Measurements from ENCODE around the gene EARS2. TPM values are rescaled to one million over a fixed set of nuclear protein-coding genes. Genes with fewer than 3 reads are reported as not detected.
"Not testable (repeated sequence)": the region's sequence is repeated elsewhere in the genome, so short reads cannot be mapped to it uniquely, and the experiment has no call there.

The EARS2 gene
- total and polyA plus RNA-seq, 4 donors = 4.8 to 14.9 (median 8.6) TPM

GRCh38 chr16:23557779-23558702, 891 bp upstream of the EARS2 start:
- Histone ChIP-seq H3K4me3 (ENCODE audit: low read length in 2 of 2) (peak overlapping the region; percentile 73 to 83), H3K36me3 (ENCODE audit: control insufficient read depth in 1 of 2, insufficient read depth in 2 of 2, low read length in 1 of 2) (peaks cover 0 to 6% of the 10 kb centered on the region in 2 donors), H3K4me1 (ENCODE audit: control insufficient read depth in 1 of 2, insufficient read depth in 2 of 2, low read length in 2 of 2) (peaks cover 0 to 2% of the 10 kb centered on the region in 2 donors), H3K27ac (ENCODE audit: low read depth in 1 of 2, low read length in 2 of 2) (peak overlapping the region; percentile 14 to 68), H3K27me3 (ENCODE audit: control insufficient read depth in 1 of 2, insufficient read depth in 2 of 2, low read length in 1 of 2) (no peaks in the 10 kb centered on the region), H3K9me3 (ENCODE audit: control insufficient read depth, low read length) (no peaks in the 10 kb centered on the region)
- ATAC-seq (ENCODE audit: low FRiP score) (no peak), DNase-seq (peak in 1 of 2 donors; percentile 62)
- intact Hi-C loops (cut with DNase I) = loop anchor here in 1 of 2 donors (5.0 kb wide), 3 partner anchors 39 to 106 kb away; partner anchors contain the start of genes COG7 and NDUFAB1
- 0 to 1% methylated on average over 51 to 60 of the region's 60 CpGs for WGBS, 2 donors

GRCh38 chr16:23554536-23554935, 2.6 kb downstream of the EARS2 start:
- intact Hi-C loops (cut with DNase I) = no loop called here
- 83 to 84% methylated on average over 3 of the region's 3 CpGs for WGBS, 2 donors
- H3K36me3 ChIP-seq (ENCODE audit: control insufficient read depth in 1 of 2, insufficient read depth in 2 of 2, low read length in 1 of 2) = peaks cover under 1 to 4% of the 10 kb centered on the region in 2 donors
- H3K4me3 ChIP-seq (ENCODE audit: low read length in 2 of 2) = no peak overlapping the region
- H3K27me3 ChIP-seq (ENCODE audit: control insufficient read depth in 1 of 2, insufficient read depth in 2 of 2, low read length in 1 of 2) = no peaks in the 10 kb centered on the region
- DNase-seq (no peak), ATAC-seq (ENCODE audit: low FRiP score) (no peak)
- no peaks in the 10 kb centered on the region for H3K9me3 ChIP-seq (ENCODE audit: control insufficient read depth, low read length)
- no peak overlapping the region for H3K27ac ChIP-seq (ENCODE audit: low read depth in 1 of 2, low read length in 2 of 2)
- H3K4me1 ChIP-seq (ENCODE audit: control insufficient read depth in 1 of 2, insufficient read depth in 2 of 2, low read length in 2 of 2) = peaks cover 0 to 2% of the 10 kb centered on the region in 2 donors

- WGBS, 2 donors = 79 to 87% methylated on average over 6 of the region's 6 CpGs
- Histone ChIP-seq H3K36me3 (ENCODE audit: control insufficient read depth in 1 of 2, insufficient read depth in 2 of 2, low read length in 1 of 2) (peaks cover 2 to 8% of the 10 kb centered on the region in 2 donors), H3K27me3 (ENCODE audit: control insufficient read depth in 1 of 2, insufficient read depth in 2 of 2, low read length in 1 of 2) (no peaks in the 10 kb centered on the region), H3K4me1 (ENCODE audit: control insufficient read depth in 1 of 2, insufficient read depth in 2 of 2, low read length in 2 of 2) (no peaks in the 10 kb centered on the region), H3K9me3 (ENCODE audit: control insufficient read depth, low read length) (no peaks in the 10 kb centered on the region), H3K4me3 (ENCODE audit: low read length in 2 of 2) (no peak overlapping the region), H3K27ac (ENCODE audit: low read depth in 1 of 2, low read length in 2 of 2) (no peak overlapping the region)
- no peak for DNase-seq
- intact Hi-C loops (cut with DNase I) = no loop called here
- no peak for ATAC-seq (ENCODE audit: low FRiP score)
Observed at GRCh38 chr16:23552161-23552560, 5.0 kb downstream of the EARS2 start.

GRCh38 chr16:23549938-23550337, 7.2 kb downstream of the EARS2 start:
- WGBS, 2 donors = 96% methylated on average over 5 of the region's 5 CpGs
- ATAC-seq (ENCODE audit: low FRiP score) (no peak), DNase-seq (no peak)
- Histone ChIP-seq H3K27ac (ENCODE audit: low read depth in 1 of 2, low read length in 2 of 2) (no peak overlapping the region), H3K36me3 (ENCODE audit: control insufficient read depth in 1 of 2, insufficient read depth in 2 of 2, low read length in 1 of 2) (peaks cover 2 to 10% of the 10 kb centered on the region in 2 donors), H3K27me3 (ENCODE audit: control insufficient read depth in 1 of 2, insufficient read depth in 2 of 2, low read length in 1 of 2) (no peaks in the 10 kb centered on the region), H3K4me3 (ENCODE audit: low read length in 2 of 2) (no peak overlapping the region), H3K4me1 (ENCODE audit: control insufficient read depth in 1 of 2, insufficient read depth in 2 of 2, low read length in 2 of 2) (no peaks in the 10 kb centered on the region), H3K9me3 (ENCODE audit: control insufficient read depth, low read length) (no peaks in the 10 kb centered on the region)
- intact Hi-C loops (cut with DNase I) = no loop called here

- DNase-seq (no peak), ATAC-seq (ENCODE audit: low FRiP score) (no peak)
- no peak overlapping the region for H3K4me3 ChIP-seq (ENCODE audit: low read length in 2 of 2)
- intact Hi-C loops (cut with DNase I) = no loop called here
- H3K27ac ChIP-seq (ENCODE audit: low read depth in 1 of 2, low read length in 2 of 2) = no peak overlapping the region
- H3K36me3 ChIP-seq (ENCODE audit: control insufficient read depth in 1 of 2, insufficient read depth in 2 of 2, low read length in 1 of 2) = peaks cover 6 to 11% of the 10 kb centered on the region in 2 donors
- H3K4me1 ChIP-seq (ENCODE audit: control insufficient read depth in 1 of 2, insufficient read depth in 2 of 2, low read length in 2 of 2) = no peaks in the 10 kb centered on the region
- no peaks in the 10 kb centered on the region for H3K27me3 ChIP-seq (ENCODE audit: control insufficient read depth in 1 of 2, insufficient read depth in 2 of 2, low read length in 1 of 2)
- no peaks in the 10 kb centered on the region for H3K9me3 ChIP-seq (ENCODE audit: control insufficient read depth, low read length)
- WGBS, 2 donors = 95 to 96% methylated on average over 14 of the region's 14 CpGs
Observed at GRCh38 chr16:23544436-23544835, 12.7 kb downstream of the EARS2 start.

- H3K27me3 ChIP-seq (ENCODE audit: control insufficient read depth in 1 of 2, insufficient read depth in 2 of 2, low read length in 1 of 2); ATAC-seq (ENCODE audit: low FRiP score); DNase-seq; H3K9me3 ChIP-seq (ENCODE audit: control insufficient read depth, low read length); H3K27ac ChIP-seq (ENCODE audit: low read depth in 1 of 2, low read length in 2 of 2); H3K4me1 ChIP-seq (ENCODE audit: control insufficient read depth in 1 of 2, insufficient read depth in 2 of 2, low read length in 2 of 2); H3K4me3 ChIP-seq (ENCODE audit: low read length in 2 of 2); H3K36me3 ChIP-seq (ENCODE audit: control insufficient read depth in 1 of 2, insufficient read depth in 2 of 2, low read length in 1 of 2); intact Hi-C loops (cut with DNase I): not testable (repeated sequence)
- WGBS, 2 donors = 96 to 98% methylated on average over 3 of the region's 3 CpGs
Observed at GRCh38 chr16:23540817-23541178, 16.4 kb downstream of the EARS2 start.

- Histone ChIP-seq H3K4me1 (ENCODE audit: control insufficient read depth in 1 of 2, insufficient read depth in 2 of 2, low read length in 2 of 2) (no peaks in the 10 kb centered on the region), H3K4me3 (ENCODE audit: low read length in 2 of 2) (no peak overlapping the region), H3K36me3 (ENCODE audit: control insufficient read depth in 1 of 2, insufficient read depth in 2 of 2, low read length in 1 of 2) (peaks cover 3 to 6% of the 10 kb centered on the region in 2 donors), H3K27me3 (ENCODE audit: control insufficient read depth in 1 of 2, insufficient read depth in 2 of 2, low read length in 1 of 2) (no peaks in the 10 kb centered on the region), H3K27ac (ENCODE audit: low read depth in 1 of 2, low read length in 2 of 2) (no peak overlapping the region), H3K9me3 (ENCODE audit: control insufficient read depth, low read length) (no peaks in the 10 kb centered on the region)
- DNase-seq = no peak
- 95% methylated on average over 11 of the region's 11 CpGs for WGBS, 2 donors
- intact Hi-C loops (cut with DNase I) = no loop called here
- no peak for ATAC-seq (ENCODE audit: low FRiP score)
Observed at GRCh38 chr16:23539984-23540816, 16.9 kb downstream of the EARS2 start.

- 79 to 91% methylated on average over 1 of the region's 1 CpG for WGBS, 2 donors
- intact Hi-C loops (cut with DNase I) = no loop called here
- Histone ChIP-seq H3K9me3 (ENCODE audit: control insufficient read depth, low read length) (no peaks in the 10 kb centered on the region), H3K36me3 (ENCODE audit: control insufficient read depth in 1 of 2, insufficient read depth in 2 of 2, low read length in 1 of 2) (peaks cover 9 to 11% of the 10 kb centered on the region in 2 donors), H3K27ac (ENCODE audit: low read depth in 1 of 2, low read length in 2 of 2) (peak overlapping the region in 1 of 2 donors; percentile 20), H3K4me3 (ENCODE audit: low read length in 2 of 2) (no peak overlapping the region), H3K4me1 (ENCODE audit: control insufficient read depth in 1 of 2, insufficient read depth in 2 of 2, low read length in 2 of 2) (no peaks in the 10 kb centered on the region), H3K27me3 (ENCODE audit: control insufficient read depth in 1 of 2, insufficient read depth in 2 of 2, low read length in 1 of 2) (no peaks in the 10 kb centered on the region)
- ATAC-seq (ENCODE audit: low FRiP score) (no peak), DNase-seq (no peak)
Observed at GRCh38 chr16:23538919-23539278, 18.3 kb downstream of the EARS2 start.
